HEK293 (cell line): Measurements from ENCODE around the gene UPF2.

Experiments used
- CTCF ChIA-PET: fragments of 350-600 bp; formaldehyde crosslinking; extraction: SDS; loops from one replicate; lab custom pipeline; 2021; ENCODE audit warnings: antibody characterized with exemption; lab: Yijun Ruan, JAX
- POLR2A ChIA-PET: fragments of 300-600 bp; formaldehyde crosslinking; extraction: SDS; loops from one replicate; lab custom pipeline; 2020; ENCODE audit warnings: antibody characterized with exemption, inconsistent platforms; lab: Yijun Ruan, JAX
- H3K27ac ChIP-seq: fragments of 200-500 bp; sonication (Bioruptor generic); 2 replicates; pipeline ENCODE4 v1.5.1; 2014; ENCODE audit warnings: low read depth, low read length, control low read depth, inconsistent platforms; ENCODE audit errors: extremely low read depth
- H3K36me3 ChIP-seq, 2 experiments: fragments of 200-500 bp in 1 of 2; sonication (Bioruptor generic) in 1 of 2; 1 replicate in 1 of 2; 2 replicates in 1 of 2; pipeline ENCODE4 v1.5.1; 2014 to 2017; ENCODE audit warnings: inconsistent platforms in 2 of 2, low read length in 2 of 2; ENCODE audit not compliant: control insufficient read depth in 2 of 2, insufficient read depth in 1 of 2
- H3K4me1 ChIP-seq: fragments of 200-500 bp; sonication (Bioruptor generic); 2 replicates; pipeline ENCODE4 v1.5.1; 2014; ENCODE audit warnings: mild to moderate bottlenecking, low read length, inconsistent platforms; ENCODE audit not compliant: control insufficient read depth, insufficient read depth
- H3K4me3 ChIP-seq: 2 replicates; pipeline ENCODE4 v1.5.1; 2011; ENCODE audit warnings: low read depth, mild to moderate bottlenecking, control low read depth, low read length, moderate library complexity
- H3K9me3 ChIP-seq: fragments of 200-500 bp; sonication (Bioruptor generic); 2 replicates; pipeline ENCODE4 v1.5.1; 2014; ENCODE audit warnings: low read depth, low read length, inconsistent platforms; ENCODE audit not compliant: control insufficient read depth, insufficient read depth
- GLIS2 ChIP-seq: fragments of 450-650 bp; formaldehyde crosslinking; IDR thresholded peaks from 2 replicates; pipeline ENCODE4 v1.5.1; 2016; ENCODE audit warnings: missing biosample characterization, missing genetic modification characterization
- KLF1 ChIP-seq: fragments of 450-650 bp; formaldehyde crosslinking; IDR thresholded peaks from 2 replicates; pipeline ENCODE4 v1.5.1; 2016; ENCODE audit warnings: missing biosample characterization, missing genetic modification characterization
- PRDM1 ChIP-seq: fragments of 450-650 bp; formaldehyde crosslinking; IDR thresholded peaks from 2 replicates; pipeline ENCODE4; 2016; ENCODE audit warnings: missing biosample characterization, missing genetic modification characterization
- SP7 ChIP-seq: fragments of 450-650 bp; formaldehyde crosslinking; IDR thresholded peaks from 2 replicates; pipeline ENCODE4 v1.5.1; 2016; ENCODE audit warnings: missing biosample characterization, missing genetic modification characterization
- ZFHX2 ChIP-seq: fragments of 450-650 bp; formaldehyde crosslinking; conservative IDR thresholded peaks from 2 replicates; pipeline ENCODE4 v1.5.1; 2016; ENCODE audit warnings: missing biosample characterization, missing genetic modification characterization
- ZNF121 ChIP-seq: fragments of 450-650 bp; formaldehyde crosslinking; IDR thresholded peaks from 2 replicates; pipeline ENCODE4 v1.5.1; 2016; ENCODE audit warnings: missing biosample characterization, missing genetic modification characterization
- ZNF23 ChIP-seq: fragments of 450-650 bp; formaldehyde crosslinking; IDR thresholded peaks from 2 replicates; pipeline ENCODE4 v1.5.1; 2016; ENCODE audit warnings: missing biosample characterization, missing genetic modification characterization, borderline replicate concordance
- ZNF366 ChIP-seq: fragments of 450-650 bp; formaldehyde crosslinking; conservative IDR thresholded peaks from 2 replicates; pipeline ENCODE4 v1.5.1; 2016; ENCODE audit warnings: missing biosample characterization, missing genetic modification characterization
- ZNF449 ChIP-seq: fragments of 450-650 bp; formaldehyde crosslinking; IDR thresholded peaks from 2 replicates; pipeline ENCODE4 v1.5.1; 2017; ENCODE audit warnings: missing biosample characterization, mild to moderate bottlenecking, missing genetic modification characterization, moderate library complexity
- ZNF501 ChIP-seq: fragments of 450-650 bp; formaldehyde crosslinking; IDR thresholded peaks from 2 replicates; pipeline ENCODE4 v1.5.1; 2016; ENCODE audit warnings: missing biosample characterization, missing genetic modification characterization
- ZNF529 ChIP-seq: fragments of 450-650 bp; formaldehyde crosslinking; IDR thresholded peaks from 2 replicates; pipeline ENCODE4 v1.5.1; 2017; ENCODE audit warnings: missing genetic modification characterization, missing biosample characterization; ENCODE audit not compliant: insufficient replicate concordance
- ZNF623 ChIP-seq: fragments of 450-650 bp; formaldehyde crosslinking; IDR thresholded peaks from 2 replicates; pipeline ENCODE4 v1.5.1; 2016; ENCODE audit warnings: missing biosample characterization, missing genetic modification characterization
- ZNF626 ChIP-seq: fragments of 450-650 bp; sonication (Bioruptor Pico); formaldehyde crosslinking; IDR thresholded peaks from 2 replicates; pipeline ENCODE4 v1.5.1; 2018; ENCODE audit warnings: missing biosample characterization, missing genetic modification characterization, inconsistent platforms
- ZNF654 ChIP-seq: fragments of 450-650 bp; formaldehyde crosslinking; IDR thresholded peaks from 2 replicates; pipeline ENCODE4 v1.5.1; 2016; ENCODE audit warnings: low read depth, missing biosample characterization, missing genetic modification characterization
- ZNF701 ChIP-seq: fragments of 450-650 bp; formaldehyde crosslinking; IDR thresholded peaks from 2 replicates; pipeline ENCODE4 v1.5.1; 2016; ENCODE audit warnings: missing biosample characterization, missing genetic modification characterization

Gene UPF2

GRCh38 chr10:11949152-11949551 is 93.5 kb downstream of the UPF2 start:
- ChIA-PET CTCF (interaction anchor here (1.2 kb wide), 1 partner anchor 9 kb away, joined by 3 read pairs; no protein-coding TSS in a partner anchor), POLR2A (interaction anchor here (1.0 kb wide), 1 partner anchor 40 kb away, joined by 3 read pairs; no protein-coding TSS in a partner anchor)
- peaks cover 12 to 52% of the 10 kb centered on the region in 2 experiments; a peak in 2 of 3 replicates for H3K36me3 ChIP-seq
- no peaks in the 10 kb centered on the region for H3K4me1 ChIP-seq
- H3K9me3 ChIP-seq: no peaks in the 10 kb centered on the region
- no peak overlapping the region for H3K27ac ChIP-seq
- no peak for TF ChIP-seq ZNF501 (tag by site-specific recombination)
- 0 out of 2 replicates have a peak, but pooled peaks have one; percentile 18 for TF ChIP-seq PRDM1 (tag by site-specific recombination)
- no peak overlapping the region for H3K4me3 ChIP-seq

- TF ChIP-seq ZNF121 (0 out of 2 replicates have a peak, but pooled peaks have one; percentile 55), ZFHX2 (tag by site-specific recombination) (no peak)
- TF ChIP-seq, all 188 proteins: peak for 1
- ChIA-PET POLR2A (no interaction called here), CTCF (interaction anchor here (0.6 kb wide), 1 partner anchor 25 kb away, joined by 8 read pairs; no protein-coding TSS in a partner anchor)
- Histone ChIP-seq H3K36me3 (peaks cover 15 to 63% of the 10 kb centered on the region in 2 experiments; a peak in 2 of 3 replicates), H3K4me1 (no peaks in the 10 kb centered on the region), H3K27ac (no peak overlapping the region), H3K9me3 (no peaks in the 10 kb centered on the region), H3K4me3 (no peak overlapping the region)
Observed at GRCh38 chr10:11946652-11947051, 96.0 kb downstream of the UPF2 start.

- CTCF ChIA-PET: interaction anchor here (0.5 kb wide), 1 partner anchor 127 kb away, joined by 4 read pairs; no protein-coding TSS in a partner anchor
- no peak overlapping the region for H3K27ac ChIP-seq
- no peaks in the 10 kb centered on the region for H3K9me3 ChIP-seq
- no peak overlapping the region for H3K4me3 ChIP-seq
- H3K4me1 ChIP-seq: no peaks in the 10 kb centered on the region
- H3K36me3 ChIP-seq: peaks cover 9 to 56% of the 10 kb centered on the region in 2 experiments
- POLR2A ChIA-PET: no interaction called here
- TF ChIP-seq ZNF623 (no peak), ZNF626 (tag by site-specific recombination) (no peak), SP7 (tag by site-specific recombination) (peak; percentile 74), ZNF366 (no peak), GLIS2 (tag by site-specific recombination) (no peak), ZNF654 (tag by site-specific recombination) (no peak), ZNF23 (no peak), ZNF701 (tag by site-specific recombination) (no peak)
- TF ChIP-seq, all 188 proteins: peak for 1
Observed at GRCh38 chr10:11936389-11937152, 106.0 kb downstream of the UPF2 start.

- Histone ChIP-seq H3K36me3 (peaks cover 12 to 65% of the 10 kb centered on the region in 2 experiments), H3K27ac (no peak overlapping the region), H3K9me3 (no peaks in the 10 kb centered on the region), H3K4me3 (no peak overlapping the region), H3K4me1 (no peaks in the 10 kb centered on the region)
- ChIA-PET CTCF (interaction anchor here (1.1 kb wide), 1 partner anchor 17 kb away, joined by 3 read pairs; no protein-coding TSS in a partner anchor), POLR2A (no interaction called here)
- no peak for TF ChIP-seq KLF1
- TF ChIP-seq ZNF529 (tag by site-specific recombination): no peak
Observed at GRCh38 chr10:11934262-11934661, 108.3 kb downstream of the UPF2 start.

- H3K27ac ChIP-seq: no peak overlapping the region
- ChIA-PET POLR2A (no interaction called here), CTCF (no interaction called here)
- no peak overlapping the region for H3K4me3 ChIP-seq
- no peaks in the 10 kb centered on the region for H3K9me3 ChIP-seq
- peaks cover 17 to 66% of the 10 kb centered on the region in 2 experiments for H3K36me3 ChIP-seq
- TF ChIP-seq ZNF449: no peak
- no peaks in the 10 kb centered on the region for H3K4me1 ChIP-seq
Observed at GRCh38 chr10:11933577-11934223, 108.9 kb downstream of the UPF2 start.
